ENCODE data around the gene HIRIP3. TPM values are rescaled to one million over a fixed set of nuclear protein-coding genes. Genes with fewer than 3 reads are reported as not detected.

The HIRIP3 gene
- total and polyA plus RNA-seq, 9 donors, result 10.5 to 18.5 (median 16.5) TPM

DNA sequence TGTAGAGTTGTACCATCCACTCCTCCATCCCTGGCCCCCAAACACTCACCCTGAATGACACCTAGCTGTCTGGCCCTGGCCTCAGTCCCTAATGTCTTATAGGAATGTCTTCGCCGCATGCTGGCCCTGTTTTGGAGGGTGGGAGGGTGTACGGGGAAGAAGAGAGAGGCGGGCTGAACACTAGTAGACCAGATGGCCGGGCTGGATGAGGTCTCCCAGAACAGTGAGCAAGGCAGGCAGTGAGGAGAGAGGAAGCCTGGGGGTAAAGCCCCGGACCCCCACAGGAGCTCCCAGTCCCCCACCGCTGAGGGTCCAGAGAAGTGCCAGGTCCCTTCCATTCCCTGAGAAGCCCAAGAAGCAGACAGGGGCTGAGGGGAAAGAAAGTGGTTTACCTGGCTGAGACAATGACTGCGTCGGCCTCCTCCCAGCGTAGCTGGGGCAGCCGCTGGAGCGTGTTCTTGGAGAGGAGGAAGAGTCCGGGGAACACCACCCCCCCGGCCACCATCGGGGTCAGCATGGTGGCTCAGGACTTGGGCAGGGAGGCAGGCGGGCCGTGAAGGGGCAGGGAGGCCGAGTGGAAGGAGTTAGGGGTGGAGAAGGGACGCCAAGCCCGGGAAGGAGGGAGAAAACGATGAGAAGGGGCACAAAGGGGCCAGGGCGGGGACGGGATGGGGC, 34.7 kb upstream of the HIRIP3 start:
- peaks cover 28% of the 10 kb centered on the region for H3K4me1 ChIP-seq (ENCODE audit: control insufficient read depth, insufficient read depth, low read length)
- no peaks in the 10 kb centered on the region for H3K9me3 ChIP-seq (replicated peaks; ENCODE audit: control insufficient read depth, low read depth, low read length)
- peaks cover 60% of the 10 kb centered on the region for H3K27me3 ChIP-seq (ENCODE audit: control insufficient read depth, insufficient read depth, low read length)
- no peak overlapping the region for H3K4me3 ChIP-seq (ENCODE audit: low read length)
- H3K27ac ChIP-seq (ENCODE audit: low read length), result no peak overlapping the region
- DNase-seq, result no peak
- no peaks in the 10 kb centered on the region for H3K36me3 ChIP-seq (ENCODE audit: control insufficient read depth, insufficient read depth, low read length)
- WGBS (ENCODE audit: insufficient coverage), result 11% methylated on average over 23 of the region's 23 CpGs

DNA sequence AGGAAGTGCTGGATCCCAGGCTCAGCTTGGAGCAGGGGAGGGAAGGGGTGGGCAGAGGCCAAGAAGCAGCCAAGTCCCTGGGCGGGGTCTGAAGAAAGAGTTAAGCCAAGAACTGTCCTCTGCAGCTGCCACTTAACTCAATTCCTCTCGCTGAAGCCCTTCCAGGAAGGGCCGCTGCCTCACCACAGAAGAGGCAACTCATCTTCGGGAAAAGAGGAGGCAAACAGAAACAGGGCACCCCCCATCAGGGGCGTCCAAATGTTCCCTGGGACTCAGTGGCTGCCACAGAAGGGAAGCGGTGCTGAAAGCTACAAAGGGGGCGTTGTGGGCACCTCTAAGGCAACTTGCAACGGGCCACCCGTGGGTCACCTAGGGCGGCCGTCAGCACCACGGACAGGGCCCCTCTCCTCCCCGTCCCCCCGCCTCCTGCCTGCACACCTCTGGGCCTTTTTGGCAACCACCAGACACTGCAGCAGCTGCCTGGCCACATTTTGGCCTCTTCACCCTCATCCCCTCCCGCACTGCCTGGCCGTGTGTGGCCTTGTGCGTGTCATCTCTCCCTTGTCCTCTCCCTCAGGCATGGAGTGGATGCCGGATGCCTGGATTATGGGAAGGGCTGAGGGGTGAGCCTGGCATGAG, 33.1 kb upstream of the HIRIP3 start:
- H3K4me3 ChIP-seq (ENCODE audit: low read length), result no peak overlapping the region
- no peaks in the 10 kb centered on the region for H3K9me3 ChIP-seq (replicated peaks; ENCODE audit: control insufficient read depth, low read depth, low read length)
- H3K27me3 ChIP-seq (ENCODE audit: control insufficient read depth, insufficient read depth, low read length), result peaks cover 61% of the 10 kb centered on the region
- no peak overlapping the region for H3K27ac ChIP-seq (ENCODE audit: low read length)
- WGBS (ENCODE audit: insufficient coverage), result 6% methylated on average over 13 of the region's 18 CpGs
- peaks cover 28% of the 10 kb centered on the region for H3K4me1 ChIP-seq (ENCODE audit: control insufficient read depth, insufficient read depth, low read length)
- no peaks in the 10 kb centered on the region for H3K36me3 ChIP-seq (ENCODE audit: control insufficient read depth, insufficient read depth, low read length)
- peak; percentile 57 for DNase-seq

DNA sequence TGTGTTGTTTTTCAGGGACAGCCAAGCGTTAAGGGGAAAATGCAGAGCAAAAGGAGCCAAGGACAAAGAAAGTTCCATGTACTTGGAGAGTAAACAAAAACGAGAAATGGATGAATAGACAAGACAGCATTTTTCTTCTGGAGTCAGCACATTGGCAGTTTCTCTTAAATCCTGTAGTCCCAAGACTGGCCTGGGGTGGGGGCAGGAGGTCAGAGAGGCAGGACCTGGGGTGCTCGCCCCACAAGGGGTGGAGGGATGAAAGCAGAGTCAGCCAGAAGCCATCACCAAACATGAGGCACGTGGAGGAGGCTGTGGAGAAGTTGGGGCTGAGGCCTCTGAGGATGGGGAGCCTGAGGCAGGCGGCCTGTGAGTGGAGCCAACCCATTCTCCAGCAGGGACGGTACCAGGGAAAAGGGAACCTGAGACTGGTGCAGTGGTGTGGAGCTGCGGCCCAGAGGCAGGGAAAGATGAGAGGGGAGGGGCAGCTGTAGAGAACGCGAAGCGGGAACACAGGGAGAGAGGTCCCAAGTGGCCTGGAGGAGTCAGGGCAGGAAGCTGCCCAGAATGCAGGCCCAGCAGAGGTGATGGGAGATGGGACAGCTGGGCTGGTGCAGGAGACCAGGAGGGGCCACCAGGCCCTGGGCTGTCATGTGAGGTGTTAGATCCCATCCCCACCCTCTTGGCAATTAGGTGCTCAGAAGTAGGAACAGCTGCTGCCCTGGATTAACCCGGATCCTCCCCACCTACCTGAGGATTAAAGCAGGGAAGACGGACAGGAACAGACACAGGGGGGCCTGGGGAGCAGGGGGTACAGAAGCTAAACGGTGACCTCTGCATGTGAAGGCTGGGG, 32.4 kb upstream of the HIRIP3 start:
- Histone ChIP-seq H3K36me3 (ENCODE audit: control insufficient read depth, insufficient read depth, low read length) (no peaks in the 10 kb centered on the region), H3K27me3 (ENCODE audit: control insufficient read depth, insufficient read depth, low read length) (peaks cover 61% of the 10 kb centered on the region), H3K4me3 (ENCODE audit: low read length) (no peak overlapping the region), H3K27ac (ENCODE audit: low read length) (no peak overlapping the region), H3K9me3 (replicated peaks; ENCODE audit: control insufficient read depth, low read depth, low read length) (no peaks in the 10 kb centered on the region), H3K4me1 (ENCODE audit: control insufficient read depth, insufficient read depth, low read length) (peaks cover 28% of the 10 kb centered on the region)
- WGBS (ENCODE audit: insufficient coverage), result 28% methylated on average over 11 of the region's 13 CpGs
- DNase-seq, result no peak

DNA sequence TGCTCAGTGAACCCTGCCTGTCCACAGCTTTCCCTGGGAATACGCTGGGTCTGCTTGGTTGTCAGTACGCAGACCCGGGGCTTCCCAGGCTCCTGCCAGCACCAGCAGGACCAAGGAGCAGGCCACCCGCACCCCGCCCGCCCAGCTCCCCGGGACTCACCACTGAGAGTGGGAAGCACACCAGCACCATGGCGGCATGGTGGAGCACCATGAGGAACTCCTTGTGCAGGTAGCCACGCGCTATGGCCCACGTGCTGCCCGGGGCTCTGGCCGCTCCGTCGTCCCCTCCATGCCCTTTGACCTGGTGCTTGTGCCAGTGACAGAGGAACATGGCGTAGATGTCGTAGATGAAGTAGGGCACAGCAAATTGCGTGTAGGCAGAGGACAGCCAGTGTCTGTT, 31.0 kb upstream of the HIRIP3 start:
- WGBS (ENCODE audit: insufficient coverage), result 91% methylated on average over 18 of the region's 18 CpGs
- DNase-seq, result no peak
- H3K4me1 ChIP-seq (ENCODE audit: control insufficient read depth, insufficient read depth, low read length), result peaks cover 28% of the 10 kb centered on the region
- H3K27me3 ChIP-seq (ENCODE audit: control insufficient read depth, insufficient read depth, low read length), result peaks cover 48% of the 10 kb centered on the region
- H3K27ac ChIP-seq (ENCODE audit: low read length), result no peak overlapping the region
- H3K9me3 ChIP-seq (replicated peaks; ENCODE audit: control insufficient read depth, low read depth, low read length), result no peaks in the 10 kb centered on the region
- no peaks in the 10 kb centered on the region for H3K36me3 ChIP-seq (ENCODE audit: control insufficient read depth, insufficient read depth, low read length)
- no peak overlapping the region for H3K4me3 ChIP-seq (ENCODE audit: low read length)

DNA sequence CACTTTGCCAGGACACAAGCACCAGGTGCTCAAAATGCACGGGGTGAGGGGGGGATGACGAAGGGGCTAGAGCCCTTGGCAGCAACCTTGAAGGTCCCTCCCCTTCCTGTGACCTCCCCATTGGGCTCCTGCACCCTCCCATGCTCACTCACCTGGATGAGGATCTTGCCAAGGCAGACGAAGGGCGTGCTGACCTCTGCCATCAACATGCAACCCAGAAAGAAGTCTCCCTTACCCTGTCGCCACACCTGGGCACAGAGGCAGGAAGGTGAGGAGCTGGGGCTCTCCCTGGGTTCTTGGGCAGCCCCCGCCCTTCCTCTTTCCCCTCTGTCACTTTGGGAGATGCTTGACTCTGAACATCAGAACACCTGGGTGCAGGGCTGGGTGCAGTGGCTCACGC, 30.2 kb upstream of the HIRIP3 start:
- WGBS (ENCODE audit: insufficient coverage), result 57% methylated on average over 1 of the region's 7 CpGs
- peaks cover 47% of the 10 kb centered on the region for H3K27me3 ChIP-seq (ENCODE audit: control insufficient read depth, insufficient read depth, low read length)
- no peak overlapping the region for H3K4me3 ChIP-seq (ENCODE audit: low read length)

DNA sequence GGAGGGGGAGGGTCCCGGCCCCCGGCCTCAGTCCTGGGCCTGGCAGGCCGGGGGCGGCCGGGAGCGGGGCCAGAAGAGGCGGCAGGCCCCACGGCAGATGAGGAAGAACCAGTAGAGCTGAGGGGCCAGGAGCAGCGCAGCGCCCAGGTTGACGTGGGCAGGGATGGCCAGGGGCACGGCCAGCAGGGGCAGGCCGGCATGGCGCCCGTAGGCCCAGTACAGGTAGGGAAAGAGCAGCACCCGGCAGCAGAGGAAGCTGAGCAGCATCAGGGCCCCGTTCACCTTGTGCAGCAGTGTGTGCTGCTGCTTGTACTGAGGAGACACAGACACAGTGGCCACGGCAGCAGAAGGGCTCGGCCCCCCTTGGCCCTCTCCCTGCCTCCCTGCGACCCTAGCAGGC, 29.7 kb upstream of the HIRIP3 start:
- no peak for DNase-seq
- no peaks in the 10 kb centered on the region for H3K36me3 ChIP-seq (ENCODE audit: control insufficient read depth, insufficient read depth, low read length)
- H3K9me3 ChIP-seq (replicated peaks; ENCODE audit: control insufficient read depth, low read depth, low read length), result no peaks in the 10 kb centered on the region
- H3K4me3 ChIP-seq (ENCODE audit: low read length), result no peak overlapping the region
- H3K27me3 ChIP-seq (ENCODE audit: control insufficient read depth, insufficient read depth, low read length), result peaks cover 43% of the 10 kb centered on the region
- peaks cover 28% of the 10 kb centered on the region for H3K4me1 ChIP-seq (ENCODE audit: control insufficient read depth, insufficient read depth, low read length)
- no peak overlapping the region for H3K27ac ChIP-seq (ENCODE audit: low read length)
- 78% methylated on average over 16 of the region's 20 CpGs for WGBS (ENCODE audit: insufficient coverage)

More for the DNA sequence above, 30.2 kb upstream of the HIRIP3 start:
- H3K36me3 ChIP-seq (ENCODE audit: control insufficient read depth, insufficient read depth, low read length), result no peaks in the 10 kb centered on the region
- no peaks in the 10 kb centered on the region for H3K9me3 ChIP-seq (replicated peaks; ENCODE audit: control insufficient read depth, low read depth, low read length)
- no peak for DNase-seq
- H3K27ac ChIP-seq (ENCODE audit: low read length), result no peak overlapping the region
- H3K4me1 ChIP-seq (ENCODE audit: control insufficient read depth, insufficient read depth, low read length), result peaks cover 28% of the 10 kb centered on the region

DNA sequence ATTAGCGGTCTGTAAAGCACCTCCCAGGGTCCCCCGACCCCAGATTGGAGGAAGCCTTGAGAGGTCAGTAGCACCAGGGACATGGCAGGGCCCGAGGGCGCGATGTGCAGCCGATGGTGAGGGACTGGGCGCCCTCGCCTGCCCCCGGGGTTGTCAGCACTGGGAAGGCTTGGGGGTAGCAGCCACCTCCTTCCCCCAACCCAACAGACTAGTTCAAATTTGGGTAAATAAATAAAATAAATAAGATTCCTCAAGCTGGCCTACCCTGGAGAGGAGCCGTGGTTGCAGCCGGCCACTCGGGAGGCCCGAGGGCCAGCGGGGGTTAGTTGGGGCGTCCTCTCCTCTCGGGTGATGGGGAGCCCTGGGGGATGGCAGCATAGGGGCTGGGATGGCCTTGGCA, 29.0 kb upstream of the HIRIP3 start:
- 83% methylated on average over 5 of the region's 16 CpGs for WGBS (ENCODE audit: insufficient coverage)
- Histone ChIP-seq H3K4me1 (ENCODE audit: control insufficient read depth, insufficient read depth, low read length) (peaks cover 25% of the 10 kb centered on the region), H3K9me3 (replicated peaks; ENCODE audit: control insufficient read depth, low read depth, low read length) (no peaks in the 10 kb centered on the region), H3K27ac (ENCODE audit: low read length) (no peak overlapping the region), H3K27me3 (ENCODE audit: control insufficient read depth, insufficient read depth, low read length) (peaks cover 36% of the 10 kb centered on the region), H3K4me3 (ENCODE audit: low read length) (no peak overlapping the region), H3K36me3 (ENCODE audit: control insufficient read depth, insufficient read depth, low read length) (no peaks in the 10 kb centered on the region)
- no peak for DNase-seq

DNA sequence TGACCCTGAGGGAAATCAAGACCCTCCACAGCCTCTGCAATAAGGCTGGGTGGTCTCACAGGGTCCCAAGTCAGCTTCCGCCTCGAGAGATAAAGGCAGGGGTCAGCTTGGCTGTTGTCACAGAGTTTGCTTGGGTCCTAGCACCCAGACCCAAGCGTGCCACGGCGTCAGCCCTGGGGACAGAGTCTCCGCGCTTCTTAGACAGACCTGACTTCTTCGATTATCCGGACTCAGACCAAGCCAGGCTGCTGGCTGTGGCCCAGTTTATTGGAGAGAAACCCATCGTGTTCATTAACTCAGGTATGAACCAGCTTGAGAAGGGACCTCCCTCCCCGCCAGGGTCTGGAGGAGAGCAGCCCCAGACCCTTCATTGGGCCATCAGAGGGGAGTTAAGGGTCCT, 28.2 kb upstream of the HIRIP3 start:
- Histone ChIP-seq H3K4me1 (ENCODE audit: control insufficient read depth, insufficient read depth, low read length) (peaks cover 16% of the 10 kb centered on the region), H3K36me3 (ENCODE audit: control insufficient read depth, insufficient read depth, low read length) (no peaks in the 10 kb centered on the region), H3K27me3 (ENCODE audit: control insufficient read depth, insufficient read depth, low read length) (peaks cover 27% of the 10 kb centered on the region), H3K27ac (ENCODE audit: low read length) (no peak overlapping the region), H3K9me3 (replicated peaks; ENCODE audit: control insufficient read depth, low read depth, low read length) (no peaks in the 10 kb centered on the region), H3K4me3 (ENCODE audit: low read length) (no peak overlapping the region)
- 88% methylated on average over 5 of the region's 11 CpGs for WGBS (ENCODE audit: insufficient coverage)
- DNase-seq, result no peak

DNA sequence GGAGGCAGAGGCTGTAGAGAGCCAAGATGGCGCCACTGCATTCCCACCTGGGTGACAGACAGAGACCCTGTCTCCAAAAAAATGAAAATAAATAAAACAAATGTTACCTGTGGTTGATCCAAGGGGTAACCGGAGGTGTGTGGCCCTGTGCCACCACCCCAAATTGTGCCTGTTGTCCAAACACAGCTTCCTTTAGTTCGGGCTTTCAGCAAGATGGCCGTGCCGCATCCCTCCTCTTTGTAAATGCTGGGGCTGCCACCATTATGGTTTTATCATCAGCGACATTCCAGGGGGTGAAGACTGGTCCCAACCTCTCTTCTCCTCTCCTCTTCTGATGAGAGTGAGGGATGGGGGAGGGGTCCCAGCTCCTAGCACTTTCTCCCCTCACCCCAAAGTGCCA, 27.5 kb upstream of the HIRIP3 start, which contains the start of gene C16orf92:
TSS of gene C16orf92 (plus strand) at position 312 of the 400 bp plus-strand sequence. CDS start 143 bp downstream, outside the sequence.
- H3K9me3 ChIP-seq (replicated peaks; ENCODE audit: control insufficient read depth, low read depth, low read length), result no peaks in the 10 kb centered on the region
- no peak within 1 kb of the TSS for H3K27ac ChIP-seq (ENCODE audit: low read length)
- no peak for DNase-seq
- 90% methylated on average over 2 of the region's 6 CpGs for WGBS (ENCODE audit: insufficient coverage)
- H3K36me3 ChIP-seq (ENCODE audit: control insufficient read depth, insufficient read depth, low read length), result no peaks in the 10 kb centered on the region
- peaks cover 22% of the 10 kb centered on the region for H3K27me3 ChIP-seq (ENCODE audit: control insufficient read depth, insufficient read depth, low read length)
- peaks cover 9% of the 10 kb centered on the region for H3K4me1 ChIP-seq (ENCODE audit: control insufficient read depth, insufficient read depth, low read length)
- no peak within 1 kb of the TSS for H3K4me3 ChIP-seq (ENCODE audit: low read length)

DNA sequence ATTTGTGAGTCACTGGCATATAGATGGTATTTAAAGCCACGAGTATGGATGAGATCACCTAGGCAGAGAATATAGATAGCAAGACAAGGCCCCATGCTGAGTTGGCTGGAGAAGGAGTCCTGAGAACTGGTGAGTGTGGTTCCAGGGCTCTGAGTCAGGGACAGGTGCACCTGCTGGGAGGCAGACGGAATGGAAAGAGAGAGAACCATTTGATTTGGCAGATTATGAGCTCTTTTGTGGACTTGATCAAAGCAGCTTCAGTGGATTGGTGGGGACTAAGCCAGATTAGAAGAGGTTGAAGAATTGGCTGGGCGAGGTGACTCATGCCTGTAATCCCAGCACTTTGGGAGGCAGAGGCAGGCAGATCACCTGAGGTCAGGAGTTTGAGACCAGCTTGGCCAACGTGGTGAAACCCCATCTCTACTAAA, 23.3 kb upstream of the HIRIP3 start:
- DNase-seq, result no peak
- Histone ChIP-seq H3K4me3 (ENCODE audit: low read length) (no peak overlapping the region), H3K27me3 (ENCODE audit: control insufficient read depth, insufficient read depth, low read length) (peaks cover 16% of the 10 kb centered on the region), H3K27ac (ENCODE audit: low read length) (no peak overlapping the region), H3K4me1 (ENCODE audit: control insufficient read depth, insufficient read depth, low read length) (peaks cover 7% of the 10 kb centered on the region), H3K36me3 (ENCODE audit: control insufficient read depth, insufficient read depth, low read length) (no peaks in the 10 kb centered on the region), H3K9me3 (replicated peaks; ENCODE audit: control insufficient read depth, low read depth, low read length) (no peaks in the 10 kb centered on the region)
- 61% methylated on average over 2 of the region's 4 CpGs for WGBS (ENCODE audit: insufficient coverage)

Data from muscle of leg (tissue), 11 donors.